Thyroid gland (tissue), 4 donors: ENCODE data around the gene FALEC. TPM values are rescaled to one million over a fixed set of nuclear protein-coding genes. Genes with fewer than 3 reads are reported as not detected.

ENCODE experiments used
- DNase-seq, 2 donors: peaks; one replicate each; pipeline ENCODE4 v3.0.0-alpha.2; 2019
- H3K27ac ChIP-seq, 3 donors: fragments of 200-600 bp; sonication (generic); 1 replicate in 2 of 3; 2 replicates in 1 of 3; pipeline ENCODE4 v1.5.1; 2016 to 2019; ENCODE audit warnings: mild to moderate bottlenecking in 1 of 3, moderate library complexity in 1 of 3
- H3K27me3 ChIP-seq: fragments of 200-600 bp; sonication (generic); one replicate; pipeline ENCODE4 v1.5.1; 2019
- H3K36me3 ChIP-seq, 2 donors: fragments of 200-600 bp; sonication (generic); one replicate each; pipeline ENCODE4 v1.5.1; 2016 to 2019
- H3K4me1 ChIP-seq, 2 donors: fragments of 200-600 bp; sonication (generic); one replicate each; pipeline ENCODE4 v1.5.1; 2017 to 2019
- H3K4me3 ChIP-seq, 3 donors: fragments of 200-600 bp; sonication (generic); replicated peaks in 1 of 3; 1 replicate in 2 of 3; 2 replicates in 1 of 3; pipeline ENCODE4 v1.5.1; 2016; ENCODE audit warnings: mild to moderate bottlenecking in 1 of 3
- H3K9me3 ChIP-seq: fragments of 200-600 bp; sonication (generic); one replicate; pipeline ENCODE4 v1.5.1; 2017
- POLR2A ChIP-seq, 2 donors: fragments of 450-650 bp; IDR thresholded peaks; one replicate each; pipeline ENCODE4 v1.6.1; 2017; ENCODE audit warnings: antibody characterized with exemption in 2 of 2, mild to moderate bottlenecking in 2 of 2, moderate library complexity in 1 of 2
- WGBS, 2 donors: methylation state at CpG; one replicate each; pipeline ENCODE4 v1.1.5; 2017; 5-methylcytosine and 5-hydroxymethylcytosine counted together
- intact Hi-C: fragments of 100-400 bp; cut with DNase I; formaldehyde crosslinking; loops from one replicate; pipeline ENCODE4 v1.15.1; 2023
- total RNA-seq, 4 donors: library from RNA; depleted of rRNA; stranded (reverse); fragments of >200 nt; gene quantifications; one replicate each; pipeline ENCODE4 v1.2.3, GENCODE V29; 2016
- TF ChIP-seq, protein P1 (sequence below), 6 experiments: fragments of 200-600 bp in 3 of 6; fragments of 450-650 bp in 3 of 6; sonication (generic) in 3 of 6; IDR thresholded peaks; one replicate each; pipeline ENCODE4 v1.5.1; 2016 to 2019; ENCODE audit warnings: antibody characterized with exemption in 6 of 6, mild to moderate bottlenecking in 2 of 6, inconsistent platforms in 1 of 6, moderate library complexity in 1 of 6

FALEC gene
- total RNA-seq, 4 donors from 2014 or later, result not detected

DNA sequence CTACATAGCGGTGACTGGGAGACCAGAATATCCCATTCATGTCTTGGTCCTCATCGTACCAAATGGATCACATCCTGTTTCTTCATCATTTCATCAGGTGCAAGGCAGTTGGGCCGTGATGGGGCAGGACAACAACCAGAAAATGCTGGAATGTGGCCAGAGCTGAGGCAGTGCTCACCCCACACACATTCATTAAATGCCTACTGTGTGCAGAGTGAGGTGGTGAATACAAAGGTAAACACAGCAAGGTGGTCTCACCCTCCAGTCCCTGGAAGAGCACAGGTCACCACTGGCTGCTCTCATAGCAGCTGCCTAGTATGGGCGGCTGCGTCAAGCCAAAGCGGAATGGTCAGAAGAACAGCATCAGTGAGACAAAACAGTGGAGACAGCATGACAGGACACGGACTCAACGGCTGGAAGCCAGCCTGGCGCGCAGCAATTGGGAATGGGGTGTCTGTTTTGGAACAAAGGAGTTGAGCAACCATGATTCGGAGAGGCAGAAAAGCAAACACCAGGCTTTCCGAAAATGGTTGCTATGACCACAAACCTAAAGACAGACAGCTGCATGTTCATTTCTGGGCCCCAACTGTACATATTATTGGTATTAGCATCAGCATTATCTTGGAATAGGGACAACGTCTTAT is 28.1 kb downstream of the FALEC start:
- TF ChIP-seq POLR2A (IDR thresholded peaks at IDR 0.05), result no peak
- TF ChIP-seq, protein P1, sequence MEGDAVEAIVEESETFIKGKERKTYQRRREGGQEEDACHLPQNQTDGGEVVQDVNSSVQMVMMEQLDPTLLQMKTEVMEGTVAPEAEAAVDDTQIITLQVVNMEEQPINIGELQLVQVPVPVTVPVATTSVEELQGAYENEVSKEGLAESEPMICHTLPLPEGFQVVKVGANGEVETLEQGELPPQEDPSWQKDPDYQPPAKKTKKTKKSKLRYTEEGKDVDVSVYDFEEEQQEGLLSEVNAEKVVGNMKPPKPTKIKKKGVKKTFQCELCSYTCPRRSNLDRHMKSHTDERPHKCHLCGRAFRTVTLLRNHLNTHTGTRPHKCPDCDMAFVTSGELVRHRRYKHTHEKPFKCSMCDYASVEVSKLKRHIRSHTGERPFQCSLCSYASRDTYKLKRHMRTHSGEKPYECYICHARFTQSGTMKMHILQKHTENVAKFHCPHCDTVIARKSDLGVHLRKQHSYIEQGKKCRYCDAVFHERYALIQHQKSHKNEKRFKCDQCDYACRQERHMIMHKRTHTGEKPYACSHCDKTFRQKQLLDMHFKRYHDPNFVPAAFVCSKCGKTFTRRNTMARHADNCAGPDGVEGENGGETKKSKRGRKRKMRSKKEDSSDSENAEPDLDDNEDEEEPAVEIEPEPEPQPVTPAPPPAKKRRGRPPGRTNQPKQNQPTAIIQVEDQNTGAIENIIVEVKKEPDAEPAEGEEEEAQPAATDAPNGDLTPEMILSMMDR (IDR thresholded peaks at IDR 0.05), result no peak
- 82 to 86% methylated on average over 13 of the region's 13 CpGs for WGBS, 2 donors

DNA sequence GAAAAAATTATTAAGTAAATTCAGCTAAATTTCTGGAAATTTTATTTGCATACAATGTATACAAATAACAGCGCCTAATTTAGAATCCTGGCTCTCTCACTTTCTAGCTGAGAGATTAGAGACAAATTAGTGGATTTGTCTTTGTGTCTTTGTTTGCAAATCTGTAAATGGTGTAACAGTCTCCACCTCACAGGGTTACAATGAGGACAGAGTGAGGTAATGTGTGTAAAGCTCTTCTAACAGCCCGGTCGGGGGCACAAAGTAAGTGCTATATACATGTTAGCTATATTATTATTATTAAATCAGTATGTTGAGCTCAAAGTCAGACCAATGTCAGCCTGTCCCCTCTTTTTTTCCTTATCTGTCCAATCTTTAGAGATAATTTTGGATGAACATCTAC is 28.7 kb downstream of the FALEC start:
- Histone ChIP-seq H3K4me3 (no peak overlapping the region), H3K9me3 (no peaks in the 10 kb centered on the region), H3K27me3 (no peaks in the 10 kb centered on the region), H3K36me3 (no peaks in the 10 kb centered on the region), H3K4me1 (peaks cover 0 to 5% of the 10 kb centered on the region in 2 donors), H3K27ac (no peak overlapping the region)
- no peak for DNase-seq
- intact Hi-C loops, result no loop called here
- WGBS, 2 donors, result 70 to 83% methylated on average over 3 of the region's 3 CpGs
- TF ChIP-seq, protein P1 (IDR thresholded peaks at IDR 0.05), result no peak
- no peak for TF ChIP-seq POLR2A (IDR thresholded peaks at IDR 0.05)

More for the DNA sequence above, 28.1 kb downstream of the FALEC start:
- no peaks in the 10 kb centered on the region for H3K9me3 ChIP-seq
- H3K36me3 ChIP-seq, result no peaks in the 10 kb centered on the region
- peaks cover 0 to 5% of the 10 kb centered on the region in 2 donors for H3K4me1 ChIP-seq
- no peak overlapping the region for H3K27ac ChIP-seq
- intact Hi-C loops, result no loop called here
- H3K4me3 ChIP-seq, result no peak overlapping the region
- H3K27me3 ChIP-seq, result no peaks in the 10 kb centered on the region
- no peak for DNase-seq

DNA sequence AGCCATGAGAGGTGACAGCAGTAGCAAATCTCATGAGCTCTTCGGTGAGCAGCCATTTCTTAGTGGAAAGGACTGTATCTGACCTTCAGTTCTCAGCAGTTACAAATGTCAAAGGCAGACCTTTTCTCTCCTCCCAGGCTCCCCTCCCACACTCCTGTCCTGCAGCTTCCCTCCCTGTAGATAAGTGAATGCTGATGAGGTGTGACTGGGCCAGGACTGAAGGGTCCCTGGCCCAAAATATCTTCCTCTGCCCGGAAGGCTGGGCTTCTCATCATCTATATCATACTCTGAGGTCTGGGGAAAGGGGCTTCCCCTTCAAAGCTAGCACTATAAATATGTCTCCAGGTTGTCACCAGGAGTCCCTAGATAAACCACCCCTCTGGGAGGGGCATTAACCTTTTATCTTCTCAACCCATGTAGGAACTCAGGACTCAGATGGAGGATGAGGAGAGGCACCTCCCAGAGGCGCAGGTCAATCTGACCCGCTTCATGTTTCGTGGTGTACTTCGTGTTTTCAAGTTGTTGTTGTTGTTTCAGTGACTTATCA is 30.0 kb downstream of the FALEC start:
- Histone ChIP-seq H3K9me3 (no peaks in the 10 kb centered on the region), H3K36me3 (no peaks in the 10 kb centered on the region), H3K4me1 (peaks cover 6 to 17% of the 10 kb centered on the region in 2 donors), H3K27ac (no peak overlapping the region), H3K4me3 (no peak overlapping the region), H3K27me3 (no peaks in the 10 kb centered on the region)
- no peak for DNase-seq
- WGBS, 2 donors, result 87% methylated on average over 6 of the region's 6 CpGs
- no peak for TF ChIP-seq POLR2A (IDR thresholded peaks at IDR 0.05)
- TF ChIP-seq, protein P1 (IDR thresholded peaks at IDR 0.05), result no peak
- intact Hi-C loops, result no loop called here

DNA sequence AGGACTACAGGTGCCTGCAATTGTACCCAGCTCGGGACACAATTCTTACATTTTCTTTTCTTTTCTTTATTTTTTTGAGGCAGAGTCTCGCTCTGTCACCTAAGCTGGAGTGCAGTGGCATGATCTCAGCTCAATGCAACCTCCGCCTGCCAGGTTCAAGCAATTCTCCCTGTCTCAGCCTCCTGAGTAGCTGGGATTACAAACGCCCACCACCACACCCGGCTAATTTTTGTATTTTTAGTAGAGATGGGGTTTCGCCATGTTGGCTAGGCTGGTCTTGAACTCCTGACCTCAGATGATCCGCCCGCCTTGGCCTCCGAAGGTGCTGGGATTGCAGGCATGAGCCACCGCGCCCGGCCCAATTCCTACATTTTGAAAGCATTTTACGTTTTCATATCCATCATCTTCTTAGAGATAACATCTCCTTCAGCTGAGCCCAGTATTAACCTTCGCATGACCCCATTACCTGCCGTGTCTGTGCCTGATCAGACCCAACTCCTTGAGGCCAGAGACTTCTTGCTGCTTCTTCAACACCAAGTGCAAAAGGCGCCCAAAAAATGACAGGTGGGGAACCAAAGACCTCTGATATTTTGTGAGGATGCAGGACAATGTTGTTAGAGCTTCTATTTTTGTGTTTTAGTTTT is 30.9 kb downstream of the FALEC start:
- 86 to 88% methylated on average over 16 of the region's 16 CpGs for WGBS, 2 donors
- DNase-seq, result no peak
- H3K36me3 ChIP-seq, result no peaks in the 10 kb centered on the region
- no peak overlapping the region for H3K27ac ChIP-seq
- no peak for TF ChIP-seq POLR2A (IDR thresholded peaks at IDR 0.05)
- TF ChIP-seq, protein P1 (IDR thresholded peaks at IDR 0.05), result no peak
- intact Hi-C loops, result no loop called here
- H3K4me3 ChIP-seq, result no peak overlapping the region
- H3K9me3 ChIP-seq, result no peaks in the 10 kb centered on the region
- no peaks in the 10 kb centered on the region for H3K27me3 ChIP-seq
- H3K4me1 ChIP-seq, result peaks cover 6 to 23% of the 10 kb centered on the region in 2 donors

DNA sequence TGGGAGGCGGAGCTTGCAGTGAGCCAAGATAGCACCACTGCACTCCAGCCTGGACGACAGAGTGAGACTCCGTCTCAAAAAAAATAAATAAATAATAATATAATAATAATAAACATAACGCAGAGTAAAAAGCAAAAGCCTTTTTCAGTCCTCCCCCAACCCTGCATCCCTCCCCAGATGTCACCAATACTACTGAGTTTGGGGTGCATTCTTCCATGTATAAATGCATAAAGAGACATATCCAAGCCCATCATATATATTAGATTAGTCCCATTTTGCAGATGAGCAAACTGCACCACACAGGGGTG is 32.7 kb downstream of the FALEC start:
- Histone ChIP-seq H3K36me3 (no peaks in the 10 kb centered on the region), H3K9me3 (no peaks in the 10 kb centered on the region), H3K27me3 (no peaks in the 10 kb centered on the region), H3K27ac (no peak overlapping the region), H3K4me3 (peak overlapping the region in 1 of 3 donors; percentile 43), H3K4me1 (peaks cover 6 to 40% of the 10 kb centered on the region in 2 donors)
- no peak for DNase-seq
- 56 to 64% methylated on average over 4 of the region's 4 CpGs for WGBS, 2 donors
- TF ChIP-seq POLR2A (IDR thresholded peaks at IDR 0.05), result no peak
- TF ChIP-seq, protein P1 (IDR thresholded peaks at IDR 0.05), result no peak
- intact Hi-C loops, result no loop called here
